ENCODE measurements around the gene TSPEAR.
A peak's percentile ranks its signal among the peaks of the same experiment; 100 is the strongest.

The TSPEAR gene

DNA sequence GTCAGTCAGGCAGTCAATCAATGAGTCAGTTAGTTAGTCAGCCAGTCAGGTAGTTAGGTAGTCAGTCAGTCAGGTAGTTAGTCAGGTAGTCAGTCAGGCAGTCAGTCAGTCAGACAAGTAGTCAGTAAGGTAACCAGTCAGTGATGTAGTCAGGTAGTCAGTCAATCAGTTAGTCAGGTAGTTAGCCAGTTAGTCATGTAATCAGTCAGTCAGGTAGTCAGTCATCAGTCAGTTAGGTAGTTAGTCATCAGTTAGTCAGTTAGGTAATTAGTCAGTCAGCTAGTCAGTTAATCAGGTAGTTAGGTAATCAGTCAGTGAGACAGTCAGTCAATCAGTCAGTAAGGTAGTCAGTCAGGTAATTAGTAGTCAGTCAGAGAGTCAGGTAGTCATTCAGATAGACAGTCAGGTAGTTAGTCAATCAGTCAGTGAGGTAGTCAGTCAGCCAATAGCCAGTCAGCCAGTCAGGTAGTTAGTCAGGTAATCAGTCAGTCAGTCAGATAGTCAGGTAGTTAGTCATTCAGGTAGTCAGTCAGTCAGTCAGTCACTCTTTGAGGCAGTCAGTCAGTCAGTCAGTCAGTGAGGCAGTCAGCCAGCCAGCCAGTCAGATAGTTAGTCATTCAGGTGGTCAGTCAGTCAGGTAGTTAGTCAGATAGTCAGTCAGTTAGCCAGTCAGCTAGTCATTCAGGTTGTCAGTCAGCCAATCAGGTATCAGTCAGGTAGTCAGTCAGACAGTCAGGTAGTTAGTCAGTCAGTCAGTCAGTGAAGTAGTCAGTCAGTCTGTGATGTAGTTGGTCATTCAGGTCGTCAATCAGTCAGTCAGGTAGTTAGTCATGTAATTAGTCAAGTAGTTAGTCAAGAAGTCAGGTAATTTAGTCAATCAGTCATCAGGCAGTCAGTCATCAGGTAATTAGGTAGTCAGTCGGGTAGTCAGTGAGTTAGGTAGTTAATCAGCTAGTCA, 186.7 kb downstream of the TSPEAR start:
- no peak for DNase-seq

DNA sequence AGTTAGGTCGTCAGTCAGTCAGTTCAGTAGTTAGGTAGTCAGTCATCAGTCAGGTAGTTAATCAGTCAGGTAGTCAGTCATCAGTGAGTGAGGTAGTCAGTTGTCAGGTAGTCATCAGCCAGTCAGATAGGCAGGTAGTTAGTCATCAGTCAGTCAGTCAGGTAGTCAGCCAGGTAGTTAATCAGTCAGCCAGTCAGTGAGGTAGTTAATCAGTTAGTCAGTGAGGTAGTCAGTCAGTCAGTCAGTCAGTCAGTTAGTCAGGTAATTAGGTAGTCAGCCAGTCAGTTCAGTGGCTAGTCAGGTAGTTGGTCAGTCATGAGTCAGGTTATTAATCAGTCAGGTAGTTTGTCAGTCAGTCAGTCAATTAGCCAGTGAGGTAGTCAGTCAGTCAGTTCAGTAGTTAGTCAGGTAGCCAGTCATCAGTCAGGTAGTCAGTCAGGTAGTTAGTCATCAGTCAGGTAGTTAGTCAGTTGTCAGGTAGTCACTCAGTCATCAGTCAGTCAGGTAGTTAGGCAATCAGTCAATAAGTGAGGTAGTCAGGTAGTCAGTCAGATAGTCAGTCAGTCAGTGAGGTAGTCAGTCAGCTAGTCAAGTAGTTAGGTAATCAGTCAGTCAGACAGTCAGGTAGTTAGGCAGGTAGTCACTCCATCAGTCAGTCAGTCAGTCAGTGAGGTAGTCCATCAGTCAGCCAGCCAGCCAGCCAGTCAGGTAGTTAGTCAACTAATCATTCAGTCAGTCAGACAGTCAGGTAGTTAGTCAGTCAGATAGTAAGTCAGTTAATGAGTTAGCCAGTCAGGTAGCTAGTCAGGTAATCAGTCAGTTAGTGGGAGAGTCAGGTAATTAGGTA, 187.6 kb downstream of the TSPEAR start:
- DNase-seq, result no peak

DNA sequence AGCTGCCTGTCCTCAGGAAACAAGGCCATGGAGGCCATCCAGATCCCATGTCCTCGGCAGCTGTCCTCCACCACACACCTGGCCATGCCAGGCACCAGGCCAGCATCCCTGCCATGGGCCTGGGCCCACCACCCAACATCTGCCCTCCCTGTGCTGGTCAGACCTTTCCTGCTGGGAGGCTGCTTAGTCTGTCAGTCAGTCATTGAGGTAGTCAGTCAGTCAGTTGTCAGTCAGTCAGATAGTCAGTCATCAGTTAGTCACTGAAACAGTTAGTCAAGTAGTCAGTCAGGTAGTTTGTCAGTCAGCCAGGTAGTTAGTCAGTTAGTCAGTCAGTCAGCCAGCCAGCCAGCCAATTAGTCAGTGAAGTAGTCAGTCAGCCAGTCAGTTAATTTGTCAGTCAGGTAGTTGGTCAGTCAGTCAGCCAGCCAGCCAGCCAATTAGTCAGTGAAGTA, 188.6 kb downstream of the TSPEAR start:
- DNase-seq, result no peak

DNA sequence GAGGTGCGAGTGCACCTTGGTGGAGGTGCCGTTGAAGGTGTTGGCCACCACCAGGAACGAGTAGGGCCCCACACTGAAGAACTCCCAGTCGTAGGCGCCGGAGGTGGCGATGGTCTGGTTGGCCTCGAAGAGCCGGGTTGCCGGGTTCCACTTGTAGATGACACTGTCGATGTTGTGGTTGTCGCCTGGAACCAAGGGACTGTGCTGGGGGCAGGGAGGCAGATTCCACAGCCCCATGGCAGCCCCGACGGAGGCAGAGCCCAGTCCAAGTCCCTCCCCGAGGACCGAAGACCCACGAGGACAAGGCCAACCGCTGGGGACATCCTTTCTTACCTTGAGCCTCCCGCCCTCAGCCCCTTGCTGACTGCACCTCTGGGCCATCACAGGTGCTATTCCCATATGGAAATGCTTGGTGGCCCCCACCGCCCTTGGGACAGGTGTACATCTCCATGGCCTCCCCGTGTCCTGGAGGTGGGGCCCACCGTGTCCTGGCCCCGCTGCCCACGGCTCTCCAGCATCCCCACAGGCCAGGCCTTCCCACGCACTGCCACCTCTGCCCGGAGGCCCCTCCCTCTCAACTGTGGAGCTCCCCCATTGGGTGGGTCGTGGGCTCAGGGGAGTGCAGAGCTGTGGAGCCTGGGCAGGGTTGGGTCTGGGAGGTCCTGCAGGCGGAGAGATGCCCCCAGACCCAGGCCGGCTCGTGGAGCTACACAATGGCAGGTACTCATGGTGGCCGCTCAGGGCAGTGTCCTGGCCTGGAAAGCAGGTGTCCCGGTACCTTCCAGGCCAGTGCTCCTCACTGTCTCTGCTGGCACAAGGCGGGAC, 189.2 kb downstream of the TSPEAR start:
- DNase-seq, result no peak

DNA sequence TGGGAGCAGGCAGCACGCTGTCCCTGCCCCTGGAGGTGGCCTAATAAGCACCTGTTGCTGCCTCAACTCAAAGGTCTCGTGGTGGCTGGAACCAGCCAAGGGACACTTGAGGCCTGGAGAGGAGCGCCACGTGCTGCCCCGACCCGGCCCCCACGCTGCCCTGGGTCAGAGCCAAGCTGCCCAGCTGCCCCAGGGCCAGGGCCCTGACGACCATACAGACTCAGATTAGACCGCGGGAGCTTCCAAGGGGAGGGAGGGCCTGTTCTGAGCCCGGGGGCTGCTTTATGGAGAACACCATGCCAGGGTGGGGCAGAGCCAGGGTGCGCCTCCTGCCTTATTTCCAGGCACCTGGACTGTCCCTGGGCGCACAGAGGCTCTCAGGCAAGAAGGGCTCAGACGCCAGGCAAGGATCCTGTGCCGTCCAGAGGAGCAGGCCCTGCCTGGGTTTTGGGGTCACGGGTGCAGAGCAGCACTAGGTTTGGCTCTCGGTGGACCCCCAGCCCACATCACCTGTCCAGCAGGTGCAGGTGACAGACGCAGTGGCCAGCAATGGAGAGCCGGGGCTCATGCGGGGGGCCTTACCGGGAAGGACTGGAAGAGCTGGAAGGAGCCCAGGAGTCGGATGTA, 190.0 kb downstream of the TSPEAR start:
- no peak for DNase-seq

DNA sequence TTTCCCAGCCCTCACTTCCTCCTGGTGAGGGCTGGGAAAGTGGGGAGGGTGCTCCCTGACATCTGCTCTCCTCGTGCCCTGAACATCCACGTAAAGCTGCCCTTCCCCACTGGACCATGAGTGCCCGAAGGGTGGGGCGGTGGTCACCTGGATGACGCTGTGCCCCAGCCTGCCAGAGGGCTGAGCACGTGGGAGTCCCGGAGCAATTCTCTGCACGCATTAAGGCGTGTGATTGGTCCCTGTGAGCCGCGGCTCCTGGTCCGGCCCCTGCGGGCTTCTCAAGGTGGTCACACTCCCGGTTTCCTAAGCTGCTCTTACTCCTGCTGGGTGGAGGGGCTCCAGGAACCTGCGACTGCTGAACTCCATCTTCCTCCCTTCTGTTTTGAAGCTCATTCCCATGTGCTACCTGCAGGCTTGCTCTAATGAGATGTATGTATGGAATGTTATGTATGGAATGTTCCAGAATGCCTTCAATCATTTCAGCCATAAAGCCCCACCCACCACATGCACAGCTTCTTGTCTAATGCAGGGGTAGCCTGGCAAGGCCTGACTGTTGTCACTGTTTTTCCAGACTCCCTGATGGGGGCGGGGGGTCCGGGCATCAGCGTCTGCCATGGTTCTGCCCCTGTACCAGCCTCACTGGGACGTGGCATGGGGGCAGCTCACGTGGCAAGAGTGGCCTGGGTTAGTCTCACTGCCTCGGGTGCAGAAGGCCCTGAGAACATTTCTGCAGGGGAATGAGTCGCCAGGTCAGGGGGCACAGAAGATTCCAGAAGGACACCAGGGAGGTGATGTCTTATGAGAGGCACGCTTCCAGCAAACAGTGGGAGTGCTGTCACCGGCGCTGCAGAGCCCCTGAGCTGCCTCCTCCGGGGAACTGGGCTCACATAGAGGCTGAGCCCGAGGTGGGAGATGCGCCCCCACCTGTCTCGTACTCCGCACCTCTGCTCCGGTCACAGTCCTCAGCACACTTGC, 190.8 kb downstream of the TSPEAR start:
- DNase-seq, result no peak

DNA sequence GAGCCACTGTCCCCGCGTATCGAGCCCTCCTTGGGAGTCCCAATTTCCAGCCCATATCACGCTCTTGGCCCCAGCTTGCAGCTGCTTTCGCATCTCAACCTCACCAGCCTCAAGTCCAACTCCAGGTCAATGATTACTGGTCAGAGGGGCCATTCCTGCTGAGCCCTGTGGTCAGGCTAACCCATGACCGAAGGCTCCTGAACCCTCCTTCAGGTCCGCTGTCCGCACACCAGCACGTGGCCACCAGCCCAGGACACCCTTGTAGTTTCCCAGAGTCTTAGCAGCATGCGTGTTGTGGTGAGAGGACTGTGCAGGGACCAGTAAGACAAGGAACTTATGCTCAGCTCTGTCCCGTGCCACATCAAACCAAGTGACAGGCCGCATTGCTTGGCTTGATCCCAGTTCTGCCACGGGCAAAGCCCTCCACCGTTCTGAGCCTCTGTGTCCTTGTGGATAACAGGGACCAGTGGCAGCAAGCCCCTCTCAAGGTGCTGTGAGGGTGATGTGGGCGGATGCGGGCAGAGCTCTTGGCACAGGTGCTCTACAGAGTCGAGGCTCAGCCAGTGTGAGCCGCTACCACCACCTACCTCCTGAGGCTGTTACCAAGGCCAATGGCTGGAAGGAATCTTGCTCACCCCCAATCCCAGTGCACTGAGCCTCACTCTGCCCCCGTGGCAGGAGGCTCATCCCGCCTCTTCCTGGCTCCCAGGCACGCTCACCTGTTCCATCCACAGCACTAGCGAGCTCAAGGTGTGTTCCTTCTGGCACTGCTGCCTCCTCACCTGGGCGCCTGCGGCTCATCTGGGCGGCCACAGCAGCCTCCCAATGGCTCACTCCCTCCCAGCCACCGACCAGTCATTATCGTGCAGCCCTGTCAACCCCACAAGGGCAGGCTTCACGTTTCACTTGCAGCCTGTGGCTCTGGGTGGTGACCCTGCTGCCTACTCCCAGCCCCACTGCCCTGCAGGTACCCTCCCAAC, 191.7 kb downstream of the TSPEAR start:
- no peak for DNase-seq

DNA sequence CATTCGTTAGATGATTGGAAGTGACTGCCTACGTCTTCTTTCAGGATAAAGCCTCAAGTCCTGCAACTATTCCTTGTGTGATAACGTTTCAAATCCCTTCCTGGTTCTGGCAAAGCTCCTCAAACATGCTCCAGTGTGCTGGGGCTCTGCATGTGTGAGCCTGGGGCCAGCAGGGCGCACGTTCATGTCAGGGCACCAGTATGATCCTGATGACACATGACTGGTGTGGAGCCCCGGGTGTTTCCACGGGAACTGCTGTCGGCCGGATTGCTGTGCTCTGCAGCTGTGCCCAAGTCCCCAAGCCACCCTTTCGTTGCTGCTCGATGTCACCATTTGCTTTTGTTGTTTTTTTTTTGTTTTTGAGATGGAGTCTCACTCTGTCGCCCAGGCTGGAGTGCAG, 192.7 kb downstream of the TSPEAR start:
- no peak for DNase-seq

DNA sequence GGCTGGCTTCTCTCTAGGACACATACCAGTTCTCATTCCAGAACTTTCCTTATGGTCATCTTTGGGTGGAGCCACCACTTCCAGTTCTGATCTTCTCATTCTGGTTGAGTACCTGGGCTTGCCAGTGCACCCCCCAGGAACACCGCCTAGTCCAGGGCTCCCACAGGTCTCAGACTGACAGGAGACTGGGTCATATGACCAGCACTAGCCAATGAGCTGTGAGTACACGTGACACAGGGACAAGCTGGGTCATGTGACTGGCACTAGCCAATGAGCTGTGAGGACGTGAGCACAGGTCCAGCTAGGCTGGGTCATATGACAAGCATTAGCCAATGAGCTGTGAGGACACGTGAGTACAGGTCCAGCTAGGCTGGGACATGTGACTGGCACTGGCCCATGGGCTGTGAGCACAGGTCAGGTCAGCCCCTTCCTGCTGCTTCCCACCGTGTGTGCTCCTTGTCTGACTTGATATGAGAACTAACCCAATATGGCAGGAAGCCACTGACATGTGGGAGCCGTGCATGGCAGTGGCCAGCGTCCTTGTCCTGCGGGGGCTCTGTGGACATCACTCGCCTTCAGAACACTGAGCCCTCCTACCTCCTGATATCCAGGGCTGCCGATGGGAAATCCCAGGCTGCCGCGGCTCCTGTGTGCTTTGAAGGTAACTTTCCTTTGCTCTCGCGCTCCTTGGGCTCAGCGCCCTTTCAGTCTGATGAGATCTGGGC, 194.0 kb downstream of the TSPEAR start:
- DNase-seq, result peak; percentile 10

DNA sequence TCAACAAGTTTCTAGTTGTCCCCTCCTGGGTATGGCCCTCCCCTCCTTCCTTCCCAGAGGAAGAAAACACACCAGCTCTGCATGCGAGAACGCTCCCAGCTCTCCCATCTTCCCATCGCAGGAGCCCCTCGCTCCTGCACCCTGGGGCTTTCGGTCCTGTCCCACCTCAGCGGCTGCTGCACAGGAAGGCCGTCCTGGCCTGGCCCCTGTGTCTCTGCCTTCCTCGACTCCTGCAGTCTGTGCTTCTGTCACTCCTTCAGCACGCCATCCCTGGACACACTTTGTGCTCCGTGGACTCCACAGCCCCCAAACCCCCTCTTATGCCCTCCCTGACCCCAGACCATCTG, 194.6 kb downstream of the TSPEAR start:
- DNase-seq, result no peak

DNA sequence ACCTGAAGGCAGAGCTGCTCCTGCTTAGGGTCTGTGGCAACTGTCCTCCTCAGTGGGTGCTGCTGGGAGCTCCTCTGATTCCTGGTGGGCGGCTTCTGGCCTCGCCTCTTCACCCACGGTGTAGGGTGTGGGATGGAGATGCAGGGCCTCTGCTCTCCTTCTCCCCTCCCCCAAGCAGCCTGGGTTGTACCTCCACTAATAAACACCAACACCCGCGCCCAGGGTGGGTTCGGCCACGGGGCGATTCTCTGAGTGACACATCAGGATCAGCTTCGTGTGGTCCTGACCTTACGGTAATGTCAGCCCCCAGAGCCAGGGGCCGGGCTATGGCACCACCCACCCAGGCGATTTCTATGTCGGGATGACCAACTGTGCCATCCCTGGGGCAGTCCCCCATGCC, 195.0 kb downstream of the TSPEAR start:
- no peak for DNase-seq

DNA sequence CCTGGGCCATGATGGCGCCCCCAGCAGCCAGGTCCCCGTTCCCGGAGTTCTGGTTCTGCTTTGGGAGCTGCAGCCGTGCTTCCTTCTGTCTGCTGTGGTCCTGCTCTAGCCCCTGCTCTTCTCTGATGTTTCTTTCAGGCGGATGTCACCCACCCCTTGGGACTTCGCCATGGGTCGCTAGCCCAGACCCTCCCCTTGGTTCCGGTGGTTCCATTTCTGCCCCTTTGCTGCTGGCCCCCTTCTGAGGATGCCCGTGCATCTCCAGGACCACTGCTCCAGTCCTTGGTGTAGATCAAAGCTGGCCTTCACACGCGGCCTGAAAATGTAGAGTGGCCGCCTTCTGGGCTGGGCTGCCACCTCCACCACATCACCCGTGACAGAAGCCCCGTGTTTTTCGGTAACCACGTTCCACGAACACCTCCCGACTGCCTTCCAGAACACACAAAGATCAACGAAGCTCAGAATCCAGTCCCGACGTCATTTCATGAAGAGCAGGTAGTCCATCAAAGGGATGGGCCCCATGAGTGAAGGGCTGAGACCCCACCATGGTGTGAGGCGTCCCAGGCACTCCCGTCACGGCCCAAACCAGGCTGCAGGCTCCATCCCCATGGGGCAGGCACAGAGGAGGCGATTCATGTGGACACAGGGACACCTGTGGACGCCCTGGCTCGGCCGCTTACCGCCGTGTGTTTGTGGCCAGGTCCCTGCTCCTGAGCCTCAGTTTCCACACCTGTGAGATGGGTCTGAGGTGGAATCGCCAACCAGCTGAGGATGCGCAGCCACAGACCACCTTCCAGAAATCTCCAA, 195.8 kb downstream of the TSPEAR start:
- no peak for DNase-seq

DNA sequence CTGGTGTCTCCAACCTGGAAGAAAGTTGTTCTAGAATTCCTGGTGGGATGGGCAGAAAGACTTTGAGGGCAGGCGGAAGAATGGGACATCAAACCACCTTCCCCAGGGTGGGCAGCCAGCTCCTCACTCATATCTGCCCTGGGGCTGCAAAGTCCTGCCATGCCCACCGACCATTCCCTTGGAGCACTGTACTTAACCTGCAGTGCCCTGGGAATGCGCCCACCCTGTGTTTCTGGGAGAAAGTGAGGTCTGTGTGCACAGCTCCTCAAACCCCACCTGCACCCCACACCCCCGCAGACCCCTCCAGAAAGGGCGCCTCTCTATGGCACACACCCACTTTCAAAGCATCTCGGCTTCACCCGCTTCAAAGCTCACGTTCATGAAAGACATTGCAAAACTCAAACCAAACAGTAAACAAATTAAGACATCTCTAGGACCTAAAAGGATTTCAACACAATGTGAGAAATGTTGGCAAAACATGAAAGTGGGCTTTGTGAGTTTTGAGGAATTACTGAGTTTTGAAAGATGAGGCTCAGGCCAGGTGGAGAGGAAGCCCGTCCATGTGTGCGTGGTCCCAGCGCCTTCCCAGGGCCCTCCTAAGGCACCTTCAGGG, 196.5 kb downstream of the TSPEAR start:
- DNase-seq, result no peak

DNA sequence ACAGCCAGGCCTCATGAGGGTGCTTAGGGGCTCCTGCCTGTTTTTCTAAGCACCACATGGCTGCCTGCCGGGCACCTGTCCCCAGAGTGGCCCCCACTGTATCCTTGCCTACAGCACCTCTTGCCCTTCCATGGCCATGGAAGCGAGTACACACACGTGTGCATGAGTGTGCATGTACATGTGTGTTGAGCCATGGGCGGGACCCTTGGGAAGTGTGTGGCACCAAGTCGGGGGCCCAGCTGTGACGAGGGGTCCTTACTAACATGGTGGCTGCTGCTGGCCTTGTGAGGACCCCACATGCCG, 197.2 kb downstream of the TSPEAR start:
- DNase-seq, result no peak

DNA sequence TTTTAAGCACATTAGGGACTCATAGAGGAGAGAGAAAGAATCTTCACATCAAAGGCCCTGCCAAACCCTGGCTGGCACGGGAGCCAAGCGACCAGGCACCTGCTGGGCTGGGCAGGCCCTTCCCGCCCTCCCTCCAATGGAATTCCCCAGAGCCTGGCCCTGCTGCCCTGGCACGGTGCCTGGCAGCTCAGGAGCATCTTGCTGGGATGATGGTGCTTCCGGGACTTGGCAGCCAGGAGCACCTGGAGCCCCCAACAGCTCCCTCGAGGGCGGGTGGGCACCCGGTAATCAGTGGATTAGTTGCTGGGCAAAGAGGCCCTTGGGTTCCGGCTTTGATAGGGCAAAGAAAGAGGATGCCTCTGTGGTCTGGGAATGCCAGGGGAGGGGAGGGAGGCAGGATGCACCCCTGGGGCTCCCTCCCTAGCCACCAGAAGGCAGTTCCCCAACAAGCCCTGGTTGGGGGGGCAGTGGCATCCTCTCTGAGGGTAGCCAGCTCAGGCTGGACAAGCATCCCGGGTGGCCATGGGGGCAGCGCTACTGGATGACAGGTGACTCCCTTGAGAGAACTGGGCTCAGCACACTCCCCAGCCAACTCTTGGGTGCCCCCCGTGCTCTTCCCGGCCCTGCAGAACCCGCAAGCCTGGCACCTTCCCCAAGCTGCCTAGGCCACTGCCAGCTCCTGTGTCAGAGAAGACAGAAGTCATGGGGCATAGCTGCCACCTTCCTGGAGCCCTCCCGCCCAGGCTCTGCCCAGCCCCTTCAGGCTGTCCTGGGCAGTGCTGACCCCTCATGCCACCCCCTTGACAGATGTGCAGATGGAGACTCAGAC, 197.8 kb downstream of the TSPEAR start:
- DNase-seq, result no peak

DNA sequence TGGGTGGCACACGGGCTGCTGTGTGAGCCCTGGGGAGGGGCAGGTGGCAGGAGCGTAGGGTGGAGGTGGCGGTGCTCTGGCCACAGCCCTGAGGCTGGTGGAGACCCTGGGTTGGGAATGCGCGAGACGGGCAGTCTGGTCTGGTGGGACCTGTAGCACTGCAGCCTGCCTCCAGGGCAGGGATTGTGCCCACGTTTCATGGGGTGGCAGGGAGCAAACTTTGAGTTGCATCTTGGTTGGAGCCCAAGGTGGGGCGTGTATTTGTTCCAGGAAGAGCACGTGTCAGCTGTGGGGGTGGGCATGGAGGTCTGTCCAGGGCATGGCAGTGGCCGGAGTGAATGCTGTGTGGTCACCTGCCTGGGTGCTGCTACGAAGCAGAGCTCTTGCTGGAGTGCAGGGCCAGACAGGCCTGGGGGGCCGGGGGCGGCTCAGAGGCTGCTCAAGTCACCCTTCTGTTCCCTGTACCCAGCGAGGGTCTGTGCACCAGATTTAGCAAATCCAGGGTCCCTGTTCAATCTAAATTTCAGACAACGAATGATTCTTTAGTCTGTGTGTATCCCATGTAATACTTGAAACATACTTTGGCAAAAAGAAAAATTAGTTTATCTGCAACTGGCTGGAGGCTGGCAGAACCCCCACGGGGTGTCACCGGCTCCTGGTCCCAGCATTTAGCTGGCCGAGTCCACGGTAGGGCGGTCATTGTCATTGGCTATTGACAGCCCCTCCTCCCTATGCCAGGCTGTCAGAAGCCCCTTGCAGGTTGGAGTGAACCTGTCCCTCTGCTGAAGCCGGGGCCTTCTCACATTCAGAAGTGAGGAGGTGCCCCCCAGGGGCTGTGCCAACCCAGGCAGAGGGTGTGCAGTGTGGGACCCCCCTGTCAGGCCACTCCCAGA, 198.6 kb downstream of the TSPEAR start:
- DNase-seq, result no peak
